C4-2B (cell line): Measurements from ENCODE around the gene BTBD1.
A peak's percentile ranks its signal among the peaks of the same experiment; 100 is the strongest.
"Not testable (repeated sequence)": the region's sequence is repeated elsewhere in the genome, so short reads cannot be mapped to it uniquely, and the experiment has no call there.

ENCODE experiments used
- H3K27ac ChIP-seq: fragments of 450-650 bp; 2 replicates; pipeline ENCODE4 v1.5.1; 2017
- CTCF ChIP-seq: fragments of 450-650 bp; conservative IDR thresholded peaks from 2 replicates; pipeline ENCODE4 v1.5.1; 2017; ENCODE audit warnings: mild to moderate bottlenecking
- ZFX ChIP-seq: fragments of 450-650 bp; IDR thresholded peaks from 2 replicates; pipeline ENCODE4 v1.6.1; 2017

BTBD1 gene

GRCh38 chr15:83081256-83082014 is 14.4 kb upstream of the BTBD1 start:
- no peak overlapping the region for H3K27ac ChIP-seq
- no peak for TF ChIP-seq ZFX
- no peak for TF ChIP-seq CTCF

GRCh38 chr15:83078712-83079111 is 11.7 kb upstream of the BTBD1 start:
- no peak overlapping the region for H3K27ac ChIP-seq
- TF ChIP-seq CTCF (no peak), ZFX (no peak)

- TF ChIP-seq CTCF: no peak
- no peak for TF ChIP-seq ZFX
- no peak overlapping the region for H3K27ac ChIP-seq
These were observed 10.6 kb upstream of the BTBD1 start for GRCh38 chr15:83077491-83078230.

- H3K27ac ChIP-seq: not testable (repeated sequence)
These were observed 2.2 kb upstream of the BTBD1 start for GRCh38 chr15:83069211-83069642.

- H3K27ac ChIP-seq: peak overlapping the region; percentile 96
These were observed 1.0 kb upstream of the BTBD1 start for GRCh38 chr15:83068054-83068453.

GRCh38 chr15:83067638-83067962 is 548 bp upstream of the BTBD1 start:
- H3K27ac ChIP-seq: peak overlapping the region; percentile 96
- TF ChIP-seq CTCF: no peak
- TF ChIP-seq ZFX: no peak

More at GRCh38 chr15:83068054-83068453, 1.0 kb upstream of the BTBD1 start:
- TF ChIP-seq ZFX (no peak), CTCF (no peak)

- TF ChIP-seq CTCF: no peak
- TF ChIP-seq ZFX: no peak
- H3K27ac ChIP-seq: peak overlapping the region; percentile 96
These were observed 868 bp downstream of the BTBD1 start for GRCh38 chr15:83066034-83066733.
